ENCODE measurements around the gene ADGRL2. TPM values are rescaled to one million over a fixed set of nuclear protein-coding genes. Genes with fewer than 3 reads are reported as not detected.

The ADGRL2 gene
- total and polyA plus RNA-seq, 9 of the 15 experiments (the other 6 are each of a cell fraction or from before 2014, with no cell fraction given) = 0.03 to 0.15 (median 0.13) TPM; not detected in 6

DNA sequence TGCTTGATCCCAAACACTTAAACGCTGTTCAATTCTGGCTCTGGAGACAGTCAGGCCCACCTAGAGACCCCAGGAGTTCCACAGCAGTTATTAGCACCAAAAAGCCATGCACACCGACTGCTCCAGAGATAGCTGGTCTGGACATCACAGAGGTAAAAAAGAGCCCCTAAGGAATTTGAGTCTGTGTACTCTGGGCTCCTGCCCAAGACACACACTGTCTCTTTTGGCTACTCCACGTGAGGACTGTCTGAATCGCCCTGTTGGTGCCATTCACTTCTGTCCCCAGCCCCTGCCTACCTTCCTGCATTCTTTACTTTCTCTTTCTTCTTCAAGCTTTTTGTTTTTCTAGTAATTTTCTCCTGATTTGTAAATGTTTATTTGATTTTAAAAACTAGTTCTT is 197.4 kb downstream of the ADGRL2 start:
- Histone ChIP-seq H3K4me3 (no peak overlapping the region), H3K79me2 (ENCODE audit: control insufficient read depth, insufficient read depth, low read length) (no peaks in the 10 kb centered on the region), H3K4me1 (replicated peaks in 1 of 2; ENCODE audit: control insufficient read depth in 2 of 2, insufficient read depth in 2 of 2, low read length in 2 of 2) (no peaks in the 10 kb centered on the region), H2AFZ (ENCODE audit: low read depth, low read length) (no peak overlapping the region), H3K27ac (ENCODE audit: extremely low read depth, low read depth, low read length) (no peak overlapping the region), H3K27me3 (ENCODE audit: control insufficient read depth in 2 of 2, insufficient read depth in 2 of 2, low read length in 2 of 2) (no peaks in the 10 kb centered on the region), H3K36me3 (ENCODE audit: control insufficient read depth, insufficient read depth, low read length) (no peaks in the 10 kb centered on the region), H3K9me1 (ENCODE audit: control insufficient read depth, insufficient read depth, low read length) (no peaks in the 10 kb centered on the region), H3K4me2 (ENCODE audit: insufficient read depth, low read length) (no peak overlapping the region), H3K9me3 (replicated peaks; ENCODE audit: control insufficient read depth, insufficient read depth, low read depth, low read length) (no peaks in the 10 kb centered on the region), H3K9ac (ENCODE audit: insufficient read depth in 1 of 2, low read depth in 2 of 2, low read length in 2 of 2) (no peak overlapping the region), H4K20me1 (replicated peaks; ENCODE audit: control insufficient read depth, insufficient read depth, low read length) (no peaks in the 10 kb centered on the region)
- CTCF ChIA-PET (ENCODE audit: low intra/inter-chr PET ratio) = no interaction called here
- intact Hi-C loops (cut with micrococcal nuclease) = no loop called here
- BruUV-seq (replicated peaks) = no TSS peak
- in situ Hi-C loops (cut with MboI) = no loop called here
- 0% methylated on average over 4 of the region's 4 CpGs for WGBS (ENCODE audit: insufficient coverage, low coverage, missing lambda C conversion rate)
- no peak for DNase-seq (ENCODE audit: extremely low read depth in 1 of 4, low spot score in 3 of 4)
- ATAC-seq = no peak
- POLR2A ChIA-PET = interaction anchor here (0.5 kb wide), 1 partner anchor 143 kb away, joined by 3 read pairs; no protein-coding TSS in a partner anchor
- no peak for FAIRE-seq
- TF ChIP-seq ZNF143 (CRISPR knock-in tag; IDR thresholded peaks at IDR 0.05) (no peak), KDM2B (CRISPR knock-in tag; IDR thresholded peaks at IDR 0.05) (no peak), LCOR (CRISPR knock-in tag; IDR thresholded peaks at IDR 0.05) (no peak), CREB1 (IDR thresholded peaks at IDR 0.05) (no peak), CREB1 (CRISPR knock-in tag; IDR thresholded peaks at IDR 0.05) (no peak), POLR2AphosphoS5 (IDR thresholded peaks at IDR 0.05; ENCODE audit: control insufficient read depth, insufficient read depth, low read depth, low read length) (no peak), ZNF589 (CRISPR knock-in tag; IDR thresholded peaks at IDR 0.05; ENCODE audit: low read depth) (no peak), KLF10 (CRISPR knock-in tag; IDR thresholded peaks at IDR 0.05) (no peak), U2AF2 (optimal IDR thresholded peaks at IDR 0.05; ENCODE audit: low read depth, low read length) (no peak), HIVEP1 (CRISPR knock-in tag; IDR thresholded peaks at IDR 0.05) (no peak)
- TF ChIP-seq, protein P1, sequence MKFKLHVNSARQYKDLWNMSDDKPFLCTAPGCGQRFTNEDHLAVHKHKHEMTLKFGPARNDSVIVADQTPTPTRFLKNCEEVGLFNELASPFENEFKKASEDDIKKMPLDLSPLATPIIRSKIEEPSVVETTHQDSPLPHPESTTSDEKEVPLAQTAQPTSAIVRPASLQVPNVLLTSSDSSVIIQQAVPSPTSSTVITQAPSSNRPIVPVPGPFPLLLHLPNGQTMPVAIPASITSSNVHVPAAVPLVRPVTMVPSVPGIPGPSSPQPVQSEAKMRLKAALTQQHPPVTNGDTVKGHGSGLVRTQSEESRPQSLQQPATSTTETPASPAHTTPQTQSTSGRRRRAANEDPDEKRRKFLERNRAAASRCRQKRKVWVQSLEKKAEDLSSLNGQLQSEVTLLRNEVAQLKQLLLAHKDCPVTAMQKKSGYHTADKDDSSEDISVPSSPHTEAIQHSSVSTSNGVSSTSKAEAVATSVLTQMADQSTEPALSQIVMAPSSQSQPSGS (CRISPR knock-in tag; IDR thresholded peaks at IDR 0.05) = no peak
- TF ChIP-seq, protein P2, sequence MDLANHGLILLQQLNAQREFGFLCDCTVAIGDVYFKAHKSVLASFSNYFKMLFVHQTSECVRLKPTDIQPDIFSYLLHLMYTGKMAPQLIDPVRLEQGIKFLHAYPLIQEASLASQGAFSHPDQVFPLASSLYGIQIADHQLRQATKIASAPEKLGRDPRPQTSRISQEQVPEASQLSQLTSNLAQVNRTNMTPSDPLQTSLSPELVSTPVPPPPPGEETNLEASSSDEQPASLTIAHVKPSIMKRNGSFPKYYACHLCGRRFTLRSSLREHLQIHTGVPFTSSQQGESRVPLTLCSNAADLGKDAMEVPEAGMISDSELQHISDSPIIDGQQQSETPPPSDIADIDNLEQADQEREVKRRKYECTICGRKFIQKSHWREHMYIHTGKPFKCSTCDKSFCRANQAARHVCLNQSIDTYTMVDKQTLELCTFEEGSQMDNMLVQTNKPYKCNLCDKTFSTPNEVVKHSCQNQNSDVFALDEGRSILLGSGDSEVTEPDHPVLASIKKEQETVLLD (IDR thresholded peaks at IDR 0.05) = no peak
- TF ChIP-seq, protein P3, sequence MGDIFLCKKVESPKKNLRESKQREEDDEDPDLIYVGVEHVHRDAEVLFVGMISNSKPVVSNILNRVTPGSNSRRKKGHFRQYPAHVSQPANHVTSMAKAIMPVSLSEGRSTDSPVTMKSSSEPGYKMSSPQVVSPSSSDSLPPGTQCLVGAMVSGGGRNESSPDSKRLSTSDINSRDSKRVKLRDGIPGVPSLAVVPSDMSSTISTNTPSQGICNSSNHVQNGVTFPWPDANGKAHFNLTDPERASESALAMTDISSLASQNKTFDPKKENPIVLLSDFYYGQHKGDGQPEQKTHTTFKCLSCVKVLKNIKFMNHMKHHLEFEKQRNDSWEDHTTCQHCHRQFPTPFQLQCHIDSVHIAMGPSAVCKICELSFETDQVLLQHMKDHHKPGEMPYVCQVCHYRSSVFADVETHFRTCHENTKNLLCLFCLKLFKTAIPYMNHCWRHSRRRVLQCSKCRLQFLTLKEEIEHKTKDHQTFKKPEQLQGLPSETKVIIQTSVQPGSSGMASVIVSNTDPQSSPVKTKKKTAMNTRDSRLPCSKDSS (IDR thresholded peaks at IDR 0.05; ENCODE audit: low read depth, partially characterized antibody) = no peak
- TF ChIP-seq, protein P4, sequence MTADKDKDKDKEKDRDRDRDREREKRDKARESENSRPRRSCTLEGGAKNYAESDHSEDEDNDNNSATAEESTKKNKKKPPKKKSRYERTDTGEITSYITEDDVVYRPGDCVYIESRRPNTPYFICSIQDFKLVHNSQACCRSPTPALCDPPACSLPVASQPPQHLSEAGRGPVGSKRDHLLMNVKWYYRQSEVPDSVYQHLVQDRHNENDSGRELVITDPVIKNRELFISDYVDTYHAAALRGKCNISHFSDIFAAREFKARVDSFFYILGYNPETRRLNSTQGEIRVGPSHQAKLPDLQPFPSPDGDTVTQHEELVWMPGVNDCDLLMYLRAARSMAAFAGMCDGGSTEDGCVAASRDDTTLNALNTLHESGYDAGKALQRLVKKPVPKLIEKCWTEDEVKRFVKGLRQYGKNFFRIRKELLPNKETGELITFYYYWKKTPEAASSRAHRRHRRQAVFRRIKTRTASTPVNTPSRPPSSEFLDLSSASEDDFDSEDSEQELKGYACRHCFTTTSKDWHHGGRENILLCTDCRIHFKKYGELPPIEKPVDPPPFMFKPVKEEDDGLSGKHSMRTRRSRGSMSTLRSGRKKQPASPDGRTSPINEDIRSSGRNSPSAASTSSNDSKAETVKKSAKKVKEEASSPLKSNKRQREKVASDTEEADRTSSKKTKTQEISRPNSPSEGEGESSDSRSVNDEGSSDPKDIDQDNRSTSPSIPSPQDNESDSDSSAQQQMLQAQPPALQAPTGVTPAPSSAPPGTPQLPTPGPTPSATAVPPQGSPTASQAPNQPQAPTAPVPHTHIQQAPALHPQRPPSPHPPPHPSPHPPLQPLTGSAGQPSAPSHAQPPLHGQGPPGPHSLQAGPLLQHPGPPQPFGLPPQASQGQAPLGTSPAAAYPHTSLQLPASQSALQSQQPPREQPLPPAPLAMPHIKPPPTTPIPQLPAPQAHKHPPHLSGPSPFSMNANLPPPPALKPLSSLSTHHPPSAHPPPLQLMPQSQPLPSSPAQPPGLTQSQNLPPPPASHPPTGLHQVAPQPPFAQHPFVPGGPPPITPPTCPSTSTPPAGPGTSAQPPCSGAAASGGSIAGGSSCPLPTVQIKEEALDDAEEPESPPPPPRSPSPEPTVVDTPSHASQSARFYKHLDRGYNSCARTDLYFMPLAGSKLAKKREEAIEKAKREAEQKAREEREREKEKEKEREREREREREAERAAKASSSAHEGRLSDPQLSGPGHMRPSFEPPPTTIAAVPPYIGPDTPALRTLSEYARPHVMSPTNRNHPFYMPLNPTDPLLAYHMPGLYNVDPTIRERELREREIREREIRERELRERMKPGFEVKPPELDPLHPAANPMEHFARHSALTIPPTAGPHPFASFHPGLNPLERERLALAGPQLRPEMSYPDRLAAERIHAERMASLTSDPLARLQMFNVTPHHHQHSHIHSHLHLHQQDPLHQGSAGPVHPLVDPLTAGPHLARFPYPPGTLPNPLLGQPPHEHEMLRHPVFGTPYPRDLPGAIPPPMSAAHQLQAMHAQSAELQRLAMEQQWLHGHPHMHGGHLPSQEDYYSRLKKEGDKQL (CRISPR knock-in tag; IDR thresholded peaks at IDR 0.05; ENCODE audit: borderline replicate concordance) = no peak
